ENCODE data around the gene PHACTR2.

DNA sequence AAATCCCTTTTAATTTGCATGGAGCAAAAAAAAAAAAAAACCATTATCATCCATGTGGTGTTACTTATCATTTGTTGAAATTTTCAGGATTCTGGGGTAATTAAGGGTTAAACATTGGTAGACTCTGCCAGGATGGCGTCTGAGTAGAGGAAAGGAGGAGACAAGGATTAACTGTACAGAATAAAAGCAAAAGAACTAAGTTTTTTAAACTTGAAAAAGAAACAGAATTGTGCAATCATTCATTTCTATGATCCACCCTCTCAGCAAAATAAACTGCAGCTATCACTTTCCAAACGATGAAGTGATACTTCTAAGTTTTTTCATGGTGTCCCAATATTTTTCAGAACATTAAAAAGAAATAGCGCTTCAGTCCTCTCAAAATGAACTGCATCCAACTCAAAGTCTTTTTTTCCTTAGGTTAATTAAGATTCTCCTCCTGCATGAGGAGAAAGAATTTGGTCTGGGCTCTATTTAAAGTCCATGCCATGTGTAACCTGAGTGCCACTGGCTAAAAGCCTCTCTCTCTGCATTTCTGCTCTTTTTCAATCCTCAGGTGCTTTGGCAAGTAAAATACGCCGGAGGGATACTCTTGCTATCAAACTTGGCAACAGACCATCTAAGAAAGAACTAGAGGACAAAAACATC is 95.9 kb downstream of the PHACTR2 start:
- TF ChIP-seq CTCF (IDR thresholded peaks at IDR 0.05; ENCODE audit: low read length): no peak
- TF ChIP-seq EZH2 (optimal IDR thresholded peaks at IDR 0.05; ENCODE audit: low read depth, low read length): no peak

Measured in MM.1S (cell line).